ENCODE data around the gene WWOX. TPM values are rescaled to one million over a fixed set of nuclear protein-coding genes. Genes with fewer than 3 reads are reported as not detected.

WWOX gene
- total RNA-seq, 2 donors from 2014 or later: 33.8 to 82.5 TPM

DNA sequence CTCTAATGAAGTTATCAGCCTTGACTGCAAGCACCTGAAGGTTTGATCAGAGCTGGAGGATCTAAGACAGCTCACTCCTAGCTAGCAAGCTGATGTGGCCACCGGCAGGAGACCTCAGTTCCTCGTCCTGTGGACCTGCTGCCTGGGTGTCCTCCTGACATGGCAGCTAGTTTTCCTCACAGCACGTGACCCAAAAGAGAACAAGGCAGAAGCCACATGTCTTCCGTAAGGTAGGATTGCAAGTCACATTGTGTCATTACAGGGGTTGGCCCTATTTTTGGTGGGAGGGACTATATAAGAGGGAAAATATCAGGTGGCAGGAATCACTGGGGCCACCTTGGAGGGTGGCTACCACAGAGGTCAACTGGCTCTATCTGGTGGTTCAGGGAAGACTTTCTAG is 18.1 kb upstream of the WWOX start:
- Histone ChIP-seq H3K4me3 (no peak overlapping the region), H3K9me3 (no peaks in the 10 kb centered on the region), H3K36me3 (no peaks in the 10 kb centered on the region), H3K27me3 (replicated peaks; ENCODE audit: insufficient read depth) (no peaks in the 10 kb centered on the region), H3K4me1 (ENCODE audit: control insufficient read depth in 1 of 2, low read depth in 2 of 2) (no peaks in the 10 kb centered on the region), H3K27ac (no peak overlapping the region)
- TF ChIP-seq, protein P1, sequence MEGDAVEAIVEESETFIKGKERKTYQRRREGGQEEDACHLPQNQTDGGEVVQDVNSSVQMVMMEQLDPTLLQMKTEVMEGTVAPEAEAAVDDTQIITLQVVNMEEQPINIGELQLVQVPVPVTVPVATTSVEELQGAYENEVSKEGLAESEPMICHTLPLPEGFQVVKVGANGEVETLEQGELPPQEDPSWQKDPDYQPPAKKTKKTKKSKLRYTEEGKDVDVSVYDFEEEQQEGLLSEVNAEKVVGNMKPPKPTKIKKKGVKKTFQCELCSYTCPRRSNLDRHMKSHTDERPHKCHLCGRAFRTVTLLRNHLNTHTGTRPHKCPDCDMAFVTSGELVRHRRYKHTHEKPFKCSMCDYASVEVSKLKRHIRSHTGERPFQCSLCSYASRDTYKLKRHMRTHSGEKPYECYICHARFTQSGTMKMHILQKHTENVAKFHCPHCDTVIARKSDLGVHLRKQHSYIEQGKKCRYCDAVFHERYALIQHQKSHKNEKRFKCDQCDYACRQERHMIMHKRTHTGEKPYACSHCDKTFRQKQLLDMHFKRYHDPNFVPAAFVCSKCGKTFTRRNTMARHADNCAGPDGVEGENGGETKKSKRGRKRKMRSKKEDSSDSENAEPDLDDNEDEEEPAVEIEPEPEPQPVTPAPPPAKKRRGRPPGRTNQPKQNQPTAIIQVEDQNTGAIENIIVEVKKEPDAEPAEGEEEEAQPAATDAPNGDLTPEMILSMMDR (IDR thresholded peaks at IDR 0.05): no peak
- DNase-seq (ENCODE audit: low spot score): no peak
- no peak for ATAC-seq (ENCODE audit: insufficient number of reproducible peaks, low FRiP score, low read depth)

DNA sequence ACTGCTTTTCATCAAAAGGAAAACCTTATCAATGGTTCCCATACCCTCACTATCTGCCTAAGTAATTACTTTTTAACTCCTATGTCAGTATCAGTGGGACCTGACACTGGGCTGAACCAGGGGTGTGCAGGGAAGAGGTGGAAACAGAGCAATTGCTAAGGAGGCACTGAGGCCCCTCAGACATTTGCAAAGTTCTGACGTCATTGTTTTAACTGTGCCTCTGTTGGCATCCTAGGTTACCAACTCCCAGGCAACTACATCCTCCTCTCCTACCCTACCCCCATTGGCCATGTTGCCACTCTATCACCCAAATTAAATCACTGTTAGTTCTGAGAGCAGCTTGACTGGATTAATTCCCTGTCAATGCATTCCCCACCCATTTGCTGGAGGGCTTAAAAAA is 8.0 kb upstream of the WWOX start:
- H3K4me3 ChIP-seq: no peak overlapping the region
- no peak overlapping the region for H3K27ac ChIP-seq
- DNase-seq (ENCODE audit: low spot score) (no peak), ATAC-seq (ENCODE audit: insufficient number of reproducible peaks, low FRiP score, low read depth) (no peak)
- no peaks in the 10 kb centered on the region for H3K27me3 ChIP-seq (replicated peaks; ENCODE audit: insufficient read depth)
- no peaks in the 10 kb centered on the region for H3K4me1 ChIP-seq (ENCODE audit: control insufficient read depth in 1 of 2, low read depth in 2 of 2)
- no peaks in the 10 kb centered on the region for H3K9me3 ChIP-seq
- TF ChIP-seq, protein P1 (IDR thresholded peaks at IDR 0.05): no peak
- H3K36me3 ChIP-seq: no peaks in the 10 kb centered on the region

DNA sequence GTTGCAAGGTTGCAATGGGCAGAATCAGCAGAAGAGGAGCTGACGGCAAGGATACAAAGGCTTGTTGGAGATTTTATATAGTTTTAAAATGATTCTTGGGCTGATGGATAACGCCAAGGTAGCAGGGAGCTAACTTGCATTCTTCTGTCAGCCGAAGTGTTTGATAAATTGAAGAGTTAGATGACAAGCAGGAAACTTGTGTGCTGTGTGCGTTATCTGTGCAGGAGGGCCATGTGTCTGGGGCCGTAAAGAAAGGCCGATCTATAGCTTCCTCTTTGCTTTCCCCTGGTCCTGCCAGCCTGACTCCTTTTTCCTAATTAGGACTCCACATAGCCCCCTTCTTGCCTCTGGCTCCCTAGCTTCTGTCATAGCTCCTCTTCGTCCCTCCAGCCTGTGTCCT is 6.7 kb upstream of the WWOX start:
- ATAC-seq (ENCODE audit: insufficient number of reproducible peaks, low FRiP score, low read depth): no peak
- no peaks in the 10 kb centered on the region for H3K9me3 ChIP-seq
- no peak overlapping the region for H3K27ac ChIP-seq
- no peaks in the 10 kb centered on the region for H3K36me3 ChIP-seq
- H3K4me1 ChIP-seq (ENCODE audit: control insufficient read depth in 1 of 2, low read depth in 2 of 2): no peaks in the 10 kb centered on the region
- no peaks in the 10 kb centered on the region for H3K27me3 ChIP-seq (replicated peaks; ENCODE audit: insufficient read depth)
- TF ChIP-seq, protein P1 (IDR thresholded peaks at IDR 0.05): no peak
- H3K4me3 ChIP-seq: no peak overlapping the region
- DNase-seq (ENCODE audit: low spot score): no peak

DNA sequence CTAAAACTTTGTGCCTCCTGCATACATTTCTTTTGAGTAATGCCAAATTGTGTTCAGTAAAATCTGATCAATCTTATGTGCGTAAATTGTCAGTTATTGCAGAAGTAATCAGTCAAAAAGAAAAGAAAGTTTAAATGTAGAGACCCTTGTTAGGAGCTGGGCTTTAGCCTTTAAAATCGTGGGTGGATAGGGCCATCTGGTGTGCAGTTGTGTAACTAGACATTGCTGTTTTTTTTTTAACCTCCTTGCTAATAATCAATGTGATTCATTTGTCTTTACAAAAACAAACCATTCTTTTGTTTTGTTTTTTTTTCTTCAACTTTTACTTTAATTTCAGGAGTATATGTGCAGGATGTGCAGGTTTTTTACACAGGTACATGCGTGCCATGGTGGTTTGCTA is 5.3 kb upstream of the WWOX start:
- H3K9me3 ChIP-seq: no peaks in the 10 kb centered on the region
- no peaks in the 10 kb centered on the region for H3K27me3 ChIP-seq (replicated peaks; ENCODE audit: insufficient read depth)
- DNase-seq (ENCODE audit: low spot score) (no peak), ATAC-seq (ENCODE audit: insufficient number of reproducible peaks, low FRiP score, low read depth) (no peak)
- H3K4me3 ChIP-seq: no peak overlapping the region
- H3K36me3 ChIP-seq: no peaks in the 10 kb centered on the region
- H3K27ac ChIP-seq: no peak overlapping the region
- TF ChIP-seq, protein P1 (IDR thresholded peaks at IDR 0.05): no peak
- peaks cover 3 to 6% of the 10 kb centered on the region in 2 donors for H3K4me1 ChIP-seq (ENCODE audit: control insufficient read depth in 1 of 2, low read depth in 2 of 2)

DNA sequence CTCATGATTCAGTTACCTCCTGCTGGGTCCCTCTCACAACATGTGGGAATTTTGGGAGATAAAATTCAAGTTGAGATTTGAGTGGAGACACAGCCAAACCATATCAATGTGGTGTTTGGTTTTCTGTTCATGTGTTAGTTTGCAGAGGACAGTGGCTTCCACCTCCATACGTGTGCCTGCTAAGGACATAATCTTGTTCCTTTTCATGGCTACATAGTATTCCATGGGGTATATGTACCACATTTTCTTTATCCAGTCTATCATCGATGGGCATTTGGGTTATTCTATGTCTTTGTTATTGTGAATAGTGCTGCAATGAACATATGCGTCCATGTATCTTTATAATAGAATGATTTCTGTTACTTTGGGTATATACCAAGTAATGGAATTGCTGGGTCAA is 4.5 kb upstream of the WWOX start:
- DNase-seq (ENCODE audit: low spot score) (no peak), ATAC-seq (ENCODE audit: insufficient number of reproducible peaks, low FRiP score, low read depth) (no peak)
- H3K27me3 ChIP-seq (replicated peaks; ENCODE audit: insufficient read depth): no peaks in the 10 kb centered on the region
- H3K9me3 ChIP-seq: no peaks in the 10 kb centered on the region
- H3K4me3 ChIP-seq: no peak overlapping the region
- TF ChIP-seq, protein P1 (IDR thresholded peaks at IDR 0.05): no peak
- H3K4me1 ChIP-seq (ENCODE audit: control insufficient read depth in 1 of 2, low read depth in 2 of 2): peaks cover 3 to 7% of the 10 kb centered on the region in 2 donors
- H3K36me3 ChIP-seq: no peaks in the 10 kb centered on the region
- no peak overlapping the region for H3K27ac ChIP-seq
